Measurements from ENCODE around the gene CCND2.

DNA sequence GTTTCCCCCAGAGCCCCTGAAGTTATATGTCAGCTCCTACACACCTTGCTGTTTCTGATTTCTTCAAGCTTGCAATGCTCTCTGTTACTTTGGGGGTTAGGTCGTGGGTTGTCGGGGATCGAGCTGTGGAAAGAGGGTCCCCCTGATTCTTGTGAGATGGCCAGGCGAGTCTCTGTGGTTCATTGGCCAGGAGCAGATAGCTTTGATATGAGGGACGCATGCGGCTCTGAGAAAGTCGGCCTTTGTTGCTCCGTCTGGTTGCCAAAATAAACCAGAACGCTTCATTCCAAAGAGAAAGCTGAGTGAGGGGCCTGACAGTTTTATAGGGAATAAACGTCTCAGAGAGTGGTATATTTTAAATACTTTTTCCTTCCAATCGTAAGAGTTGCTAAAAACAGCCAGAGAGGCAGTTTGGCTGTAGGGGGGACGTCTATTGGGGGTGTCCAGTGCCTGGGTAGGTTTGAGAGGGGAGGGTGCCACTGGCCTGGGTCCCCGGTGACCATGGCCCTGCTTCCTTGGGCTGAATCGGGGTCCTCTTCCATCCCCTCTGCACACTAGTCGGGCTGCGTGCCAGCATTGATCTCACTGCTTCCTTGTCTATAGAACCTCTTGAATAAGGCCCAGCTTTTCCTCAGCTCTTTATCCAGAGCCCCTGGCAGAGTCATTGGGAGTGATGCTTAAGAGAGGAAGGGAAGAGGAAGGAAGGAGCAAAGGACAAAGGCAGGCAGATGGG is 18.9 kb downstream of the CCND2 start:
- TF ChIP-seq, protein P1, sequence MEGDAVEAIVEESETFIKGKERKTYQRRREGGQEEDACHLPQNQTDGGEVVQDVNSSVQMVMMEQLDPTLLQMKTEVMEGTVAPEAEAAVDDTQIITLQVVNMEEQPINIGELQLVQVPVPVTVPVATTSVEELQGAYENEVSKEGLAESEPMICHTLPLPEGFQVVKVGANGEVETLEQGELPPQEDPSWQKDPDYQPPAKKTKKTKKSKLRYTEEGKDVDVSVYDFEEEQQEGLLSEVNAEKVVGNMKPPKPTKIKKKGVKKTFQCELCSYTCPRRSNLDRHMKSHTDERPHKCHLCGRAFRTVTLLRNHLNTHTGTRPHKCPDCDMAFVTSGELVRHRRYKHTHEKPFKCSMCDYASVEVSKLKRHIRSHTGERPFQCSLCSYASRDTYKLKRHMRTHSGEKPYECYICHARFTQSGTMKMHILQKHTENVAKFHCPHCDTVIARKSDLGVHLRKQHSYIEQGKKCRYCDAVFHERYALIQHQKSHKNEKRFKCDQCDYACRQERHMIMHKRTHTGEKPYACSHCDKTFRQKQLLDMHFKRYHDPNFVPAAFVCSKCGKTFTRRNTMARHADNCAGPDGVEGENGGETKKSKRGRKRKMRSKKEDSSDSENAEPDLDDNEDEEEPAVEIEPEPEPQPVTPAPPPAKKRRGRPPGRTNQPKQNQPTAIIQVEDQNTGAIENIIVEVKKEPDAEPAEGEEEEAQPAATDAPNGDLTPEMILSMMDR (IDR thresholded peaks at IDR 0.05) = no peak
- no peak for TF ChIP-seq POLR2AphosphoS5 (IDR thresholded peaks at IDR 0.05)

All from breast epithelium (tissue), 3 donors.